ENCODE measurements around the gene SNAP47.

Gene SNAP47

DNA sequence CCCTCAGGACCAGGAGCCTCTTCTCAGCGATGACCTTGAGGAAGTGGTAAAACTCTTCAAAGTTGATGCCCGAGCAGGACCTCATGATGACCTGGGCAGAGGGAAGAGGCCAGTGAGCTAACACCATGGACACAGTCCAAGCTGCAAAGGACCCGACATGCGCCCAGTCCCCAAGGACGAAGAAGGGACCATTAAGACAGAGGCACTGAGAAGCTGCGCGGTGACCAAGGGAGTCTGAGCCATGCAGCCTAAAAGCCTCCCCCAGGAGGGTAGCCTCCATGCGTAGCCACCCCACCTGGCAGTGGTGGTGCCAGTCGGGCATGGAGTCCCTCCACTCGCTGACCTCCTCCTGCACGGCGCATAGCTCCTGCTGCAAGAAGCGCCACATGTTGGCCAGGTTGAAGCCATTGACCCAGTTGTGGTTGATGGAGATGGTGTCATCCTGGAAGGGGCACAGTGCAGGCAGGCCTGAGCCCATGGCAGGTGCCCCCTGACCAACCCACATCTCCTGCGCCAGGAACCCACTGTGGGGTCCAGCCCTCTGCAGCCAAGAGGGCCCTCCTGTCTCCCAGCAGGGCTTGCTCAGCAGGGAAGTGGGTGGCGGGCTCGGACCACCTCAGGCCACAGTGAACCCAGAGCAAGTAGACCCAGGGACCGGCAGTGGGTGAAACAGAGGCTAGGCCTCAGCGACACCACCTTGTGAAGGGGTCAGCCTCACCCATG is 2.5 kb upstream of the SNAP47 start:
- DNase-seq (ENCODE audit: low spot score), result no peak

DNA sequence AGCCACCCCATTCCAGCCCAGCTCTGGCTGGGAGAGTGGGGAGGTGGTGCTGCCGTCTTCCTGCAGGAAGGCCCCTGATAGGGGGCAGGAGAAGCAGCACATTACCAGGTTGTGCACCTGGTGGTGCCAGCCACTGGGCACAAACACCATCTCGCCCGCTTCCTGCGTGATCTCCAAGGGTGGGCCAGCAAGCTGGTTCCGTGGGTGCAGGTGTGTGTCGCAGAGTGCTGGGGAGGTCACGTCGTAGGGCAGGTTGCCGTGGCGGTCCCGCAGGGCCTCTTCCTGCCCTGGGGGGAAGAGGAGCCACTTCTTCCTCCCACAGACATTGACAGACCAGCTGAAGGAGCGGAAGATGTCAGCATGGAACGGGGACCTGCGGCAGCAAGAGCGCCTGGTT is 1.9 kb upstream of the SNAP47 start:
- no peak for DNase-seq (ENCODE audit: low spot score)

- no peak for DNase-seq (ENCODE audit: low spot score)
Measured at GRCh38 chr1:227733751-227734545, 1.3 kb upstream of the SNAP47 start.

GRCh38 chr1:227734546-227734855 is 734 bp upstream of the SNAP47 start:
- no peak for DNase-seq (ENCODE audit: low spot score)

DNA sequence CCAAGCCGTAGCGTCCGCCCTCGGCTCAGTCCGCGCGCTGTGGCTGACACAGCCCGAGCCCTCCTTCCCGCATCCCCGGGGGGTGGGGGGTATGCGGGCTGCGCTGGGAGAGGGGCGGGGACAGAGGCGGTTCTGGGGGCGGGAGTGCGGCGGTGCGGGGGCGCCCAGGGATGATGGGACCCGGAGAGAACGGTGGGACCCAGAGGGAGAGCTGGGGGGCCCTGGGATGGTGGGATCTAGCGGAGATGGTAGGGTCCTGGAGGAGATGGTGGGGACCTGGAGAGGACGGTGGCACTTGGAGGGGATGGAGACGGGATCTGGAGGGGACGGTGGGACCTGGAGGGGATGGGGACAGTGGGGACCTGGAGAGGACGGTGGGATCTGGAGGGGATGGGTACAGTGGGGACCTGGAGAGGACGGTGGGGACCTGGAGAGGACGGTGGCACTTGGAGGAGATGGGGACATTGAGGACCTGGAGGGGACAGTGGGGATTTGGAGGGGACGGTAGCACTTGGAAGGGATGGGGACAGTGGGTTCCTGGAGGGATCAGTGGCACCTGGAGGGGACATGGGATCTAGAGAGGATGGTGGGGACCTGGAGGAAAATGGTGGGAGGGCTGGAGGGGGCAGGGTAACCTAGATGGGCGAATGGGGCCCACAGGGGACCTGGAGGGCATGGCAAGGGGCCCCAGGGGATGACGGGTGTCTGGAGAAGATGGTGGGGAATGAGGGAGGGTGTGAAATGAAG is 477 bp downstream of the SNAP47 start:
- DNase-seq (ENCODE audit: low spot score), result no peak

GRCh38 chr1:227736814-227737432 is 1.7 kb downstream of the SNAP47 start:
- DNase-seq (ENCODE audit: low spot score), result no peak

GRCh38 chr1:227738820-227739219 is 3.6 kb downstream of the SNAP47 start:
- no peak for DNase-seq (ENCODE audit: low spot score)

- DNase-seq (ENCODE audit: low spot score), result no peak
Measured at GRCh38 chr1:227739636-227740035, 4.4 kb downstream of the SNAP47 start.

GRCh38 chr1:227740401-227740960 is 5.2 kb downstream of the SNAP47 start:
- DNase-seq (ENCODE audit: low spot score), result no peak

DNA sequence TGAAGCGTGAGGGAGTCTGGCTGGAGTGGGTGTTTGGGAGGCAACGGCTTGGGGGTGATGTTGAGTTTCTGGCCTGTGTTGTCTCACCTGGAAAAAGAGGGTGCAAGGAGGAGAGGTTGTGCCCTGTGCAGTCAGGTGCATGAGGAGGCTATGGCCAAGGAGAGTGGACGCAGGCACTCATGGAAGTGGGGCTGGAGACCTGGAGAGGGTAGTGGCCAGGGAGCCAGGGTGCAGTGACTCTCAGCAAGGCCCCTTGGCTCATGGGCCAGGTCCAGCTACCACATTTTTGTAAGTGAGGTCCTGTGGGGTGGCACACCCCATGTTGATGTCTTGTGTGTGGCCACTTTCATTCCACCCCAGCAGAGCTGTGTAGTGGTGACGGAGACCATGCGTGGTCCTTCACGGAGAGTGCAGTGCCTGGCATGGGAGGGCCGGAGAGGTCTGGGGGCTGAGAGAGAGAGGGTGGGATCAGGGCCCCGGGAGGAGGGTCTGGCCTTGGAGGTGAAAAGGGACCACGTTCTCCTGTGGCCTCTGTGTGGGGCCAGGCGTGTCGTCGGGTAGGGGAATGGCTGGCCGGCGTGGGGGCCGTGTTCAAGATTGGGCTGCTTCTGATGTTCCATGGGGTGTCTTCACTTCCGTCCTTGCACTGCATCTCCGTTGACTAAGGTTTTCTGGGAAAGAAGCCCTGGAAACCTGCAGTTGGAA is 6.1 kb downstream of the SNAP47 start:
- no peak for DNase-seq (ENCODE audit: low spot score)

DNA sequence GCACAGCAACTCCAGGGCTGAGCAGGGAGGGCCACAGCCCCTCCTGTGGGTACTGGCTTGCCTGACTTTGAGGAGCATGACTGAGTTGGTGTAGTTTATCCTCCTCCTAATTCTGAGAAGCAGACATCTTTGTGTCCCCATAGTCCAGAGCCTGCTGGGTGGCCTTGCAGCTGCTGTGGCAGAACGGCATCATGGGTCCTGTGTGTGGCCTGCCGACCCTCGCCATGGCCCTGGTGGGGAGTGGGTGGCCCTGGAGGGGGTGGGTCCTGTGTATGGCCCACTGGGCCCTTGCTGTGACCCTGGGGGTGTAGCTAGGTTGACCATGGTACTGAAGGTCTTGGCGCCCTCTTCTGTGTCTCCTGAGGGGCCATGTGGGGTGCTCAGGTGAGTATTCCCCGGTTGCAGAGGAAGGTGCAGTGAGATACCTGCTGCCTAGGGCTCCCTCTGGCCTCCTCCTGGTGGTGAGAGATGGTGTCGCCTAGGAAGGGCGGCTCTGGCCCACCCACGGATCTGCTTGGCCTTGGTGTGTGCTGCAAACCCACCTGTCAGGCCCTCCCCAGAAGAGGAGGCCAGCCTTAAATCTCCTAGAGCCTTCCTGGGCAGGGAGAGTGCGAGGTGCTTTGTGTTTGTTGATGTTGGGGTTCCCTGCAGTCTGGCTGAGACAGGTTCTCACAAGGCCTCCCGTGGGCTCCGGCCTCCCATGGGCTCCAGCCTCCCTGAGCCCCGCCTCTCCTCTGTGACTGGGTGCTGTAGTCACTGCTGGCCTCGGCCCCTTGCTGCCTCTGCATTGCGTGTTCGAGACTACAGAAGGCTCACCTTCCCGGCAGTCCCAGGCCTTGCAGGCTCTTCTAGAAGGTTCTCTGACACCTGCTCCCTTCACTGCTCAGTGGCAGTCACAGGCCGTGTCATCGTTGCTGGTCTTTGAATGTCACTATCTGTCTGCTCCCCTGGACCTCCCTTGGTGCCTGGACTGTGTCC is 7.8 kb downstream of the SNAP47 start:
- no peak for DNase-seq (ENCODE audit: low spot score)

DNA sequence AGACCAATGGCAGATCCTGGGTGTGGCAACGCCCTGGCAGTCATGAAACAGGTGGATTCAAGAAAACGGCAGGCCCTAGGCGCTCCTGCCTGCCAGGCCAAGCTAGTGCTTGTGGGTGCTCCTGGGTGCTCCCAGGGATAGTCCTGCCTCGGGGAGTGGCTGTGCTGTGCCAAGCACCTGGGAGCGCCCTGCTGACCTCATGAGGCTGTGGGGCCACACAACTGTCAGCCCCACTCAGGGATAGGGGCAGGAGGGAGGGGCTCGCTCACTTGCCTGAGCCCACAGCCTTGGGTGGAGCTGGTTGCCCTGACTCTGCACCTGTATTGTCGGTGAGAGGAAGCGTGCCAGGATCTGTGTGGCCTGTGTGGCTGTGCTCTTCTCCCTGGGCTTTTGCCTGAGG is 9.4 kb downstream of the SNAP47 start:
- no peak for DNase-seq (ENCODE audit: low spot score)

GRCh38 chr1:227745568-227746265 is 10.5 kb downstream of the SNAP47 start:
- DNase-seq (ENCODE audit: low spot score), result no peak

DNA sequence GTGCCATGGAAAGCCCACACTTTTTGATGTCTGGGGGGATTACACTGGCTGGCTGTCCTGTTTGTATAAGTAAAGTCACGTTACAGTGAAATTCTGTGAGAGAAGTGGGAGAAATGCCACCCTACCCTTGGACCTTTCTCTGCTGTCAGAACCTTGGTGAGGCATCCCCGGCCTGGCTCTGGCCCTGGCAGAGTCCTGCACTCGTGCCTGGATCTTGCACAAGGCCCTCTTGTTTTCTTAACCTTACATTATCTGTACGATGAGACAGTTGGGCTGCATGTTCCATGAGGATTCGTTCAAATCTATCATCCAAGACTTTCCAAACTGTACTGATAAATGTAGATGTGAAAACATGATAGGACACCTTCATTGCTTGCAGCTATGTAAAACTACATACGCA is 11.4 kb downstream of the SNAP47 start:
- DNase-seq (ENCODE audit: low spot score), result no peak

- DNase-seq (ENCODE audit: low spot score), result no peak
Measured at GRCh38 chr1:227747382-227747781, 12.1 kb downstream of the SNAP47 start.

DNA sequence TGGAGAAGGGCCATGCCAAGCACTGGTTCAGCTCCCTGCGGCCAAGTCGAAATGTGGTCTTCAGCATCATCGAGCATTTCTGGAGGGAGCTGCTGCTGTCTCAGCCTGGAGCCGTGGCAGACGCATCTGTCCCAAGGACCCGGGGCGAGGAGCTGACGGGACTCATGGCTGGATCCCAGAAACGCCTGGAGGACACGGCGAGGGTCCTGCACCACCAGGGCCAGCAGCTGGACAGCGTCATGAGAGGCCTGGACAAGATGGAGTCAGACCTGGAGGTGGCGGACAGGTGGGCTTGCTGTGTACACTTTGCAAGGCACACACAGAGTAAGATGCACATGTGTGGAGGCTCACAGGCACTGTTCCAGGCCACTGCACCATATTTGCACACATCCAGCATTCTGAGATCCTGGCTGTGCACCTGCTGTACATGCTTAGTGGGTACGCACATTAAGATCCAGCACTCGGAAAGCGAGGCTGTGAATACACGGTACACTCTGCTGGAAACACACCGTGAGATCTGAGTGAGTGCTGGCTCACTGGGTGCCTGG is 12.8 kb downstream of the SNAP47 start:
- DNase-seq (ENCODE audit: low spot score), result no peak

- no peak for DNase-seq (ENCODE audit: low spot score)
Measured at GRCh38 chr1:227748496-227749182, 13.4 kb downstream of the SNAP47 start.

DNA sequence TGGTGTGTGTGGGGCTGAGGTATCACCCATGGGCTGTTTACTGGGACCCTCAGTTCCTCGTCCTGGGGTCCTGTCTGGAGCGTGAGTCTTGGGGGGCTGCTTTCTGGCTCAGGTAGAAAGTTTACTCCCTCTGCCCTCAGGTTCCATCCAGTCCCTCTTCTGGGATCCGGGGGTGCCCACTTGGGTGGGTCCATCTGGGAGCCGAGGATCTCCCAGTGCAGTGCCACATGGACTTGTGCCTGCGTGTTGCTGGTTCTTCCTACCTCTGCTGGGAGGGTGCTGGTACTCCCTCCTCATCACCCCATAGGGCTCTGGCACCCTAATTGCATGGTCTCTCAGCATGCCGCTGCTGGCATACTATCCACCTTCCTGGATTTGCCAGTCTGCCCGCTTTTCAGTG is 14.0 kb downstream of the SNAP47 start:
- DNase-seq (ENCODE audit: low spot score), result no peak

Data from COLO829 (cell line).